Endometrial microvascular endothelial cells (primary cell): ENCODE measurements around the gene MUC5AC. TPM values are rescaled to one million over a fixed set of nuclear protein-coding genes. Genes with fewer than 3 reads are reported as not detected.
"Not testable (repeated sequence)": the region's sequence is repeated elsewhere in the genome, so short reads cannot be mapped to it uniquely, and the experiment has no call there.

Experiments used
- in situ Hi-C: cut with HindIII; loops from 2 replicates; pipeline ENCODE4 v1.10.0; 2017; ENCODE audit warnings: low sequenced_read_pairs, low pct_unique_long_range_greater_than_20kb; ENCODE audit errors: inconsistent ontology term
- total RNA-seq: library from RNA; depleted of rRNA; stranded (reverse); fragments of >200 nt; gene quantifications from one replicate; pipeline ENCODE4 v1.2.3, GENCODE V29; 2015; ENCODE audit errors: inconsistent ontology term

MUC5AC gene
- total RNA-seq, 1 donor from 2014 or later, result not detected

GRCh38 chr11:1184139-1184538 is 26.4 kb downstream of the MUC5AC start:
- in situ Hi-C loops, result not testable (repeated sequence)

DNA sequence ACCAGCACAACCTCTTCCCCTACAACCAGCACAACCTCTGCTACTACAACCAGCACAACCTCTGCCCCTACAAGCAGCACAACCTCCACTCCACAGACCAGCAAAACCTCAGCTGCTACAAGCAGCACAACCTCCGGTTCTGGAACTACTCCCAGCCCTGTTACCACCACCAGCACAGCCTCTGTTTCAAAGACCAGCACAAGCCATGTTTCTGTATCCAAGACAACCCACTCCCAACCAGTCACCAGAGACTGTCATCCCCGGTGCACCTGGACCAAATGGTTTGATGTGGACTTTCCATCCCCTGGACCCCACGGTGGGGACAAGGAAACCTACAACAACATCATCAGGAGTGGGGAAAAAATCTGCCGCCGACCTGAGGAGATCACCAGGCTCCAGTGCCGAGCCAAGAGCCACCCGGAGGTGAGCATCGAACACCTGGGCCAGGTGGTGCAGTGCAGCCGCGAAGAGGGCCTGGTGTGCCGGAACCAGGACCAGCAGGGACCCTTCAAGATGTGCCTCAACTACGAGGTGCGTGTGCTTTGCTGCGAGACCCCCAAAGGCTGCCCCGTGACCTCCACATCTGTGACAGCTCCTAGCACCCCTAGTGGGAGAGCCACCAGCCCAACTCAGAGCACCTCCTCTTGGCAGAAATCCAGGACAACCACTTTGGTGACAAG is 30.8 kb downstream of the MUC5AC start:
- in situ Hi-C loops, result not testable (repeated sequence)

GRCh38 chr11:1189816-1190215 is 32.1 kb downstream of the MUC5AC start:
- in situ Hi-C loops, result not testable (repeated sequence)

DNA sequence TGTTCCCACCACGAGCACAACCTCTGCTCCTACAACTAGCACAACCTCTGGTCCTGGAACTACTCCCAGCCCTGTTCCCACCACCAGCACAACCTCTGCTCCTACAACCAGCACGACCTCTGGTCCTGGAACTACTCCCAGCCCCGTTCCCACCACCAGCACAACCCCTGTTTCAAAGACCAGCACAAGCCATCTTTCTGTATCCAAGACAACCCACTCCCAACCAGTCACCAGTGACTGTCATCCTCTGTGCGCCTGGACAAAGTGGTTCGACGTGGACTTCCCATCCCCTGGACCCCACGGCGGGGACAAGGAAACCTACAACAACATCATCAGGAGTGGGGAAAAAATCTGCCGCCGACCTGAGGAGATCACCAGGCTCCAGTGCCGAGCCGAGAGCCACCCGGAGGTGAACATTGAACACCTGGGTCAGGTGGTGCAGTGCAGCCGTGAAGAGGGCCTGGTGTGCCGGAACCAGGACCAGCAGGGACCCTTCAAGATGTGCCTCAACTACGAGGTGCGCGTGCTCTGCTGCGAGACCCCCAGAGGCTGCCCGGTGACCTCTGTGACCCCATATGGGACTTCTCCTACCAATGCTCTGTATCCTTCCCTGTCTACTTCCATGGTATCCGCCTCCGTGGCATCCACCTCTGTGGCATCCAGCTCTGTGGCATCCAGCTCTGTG is 34.2 kb downstream of the MUC5AC start:
- in situ Hi-C loops, result not testable (repeated sequence)

- in situ Hi-C loops, result no loop called here
These were observed 35.1 kb downstream of the MUC5AC start for GRCh38 chr11:1192741-1193325.

DNA sequence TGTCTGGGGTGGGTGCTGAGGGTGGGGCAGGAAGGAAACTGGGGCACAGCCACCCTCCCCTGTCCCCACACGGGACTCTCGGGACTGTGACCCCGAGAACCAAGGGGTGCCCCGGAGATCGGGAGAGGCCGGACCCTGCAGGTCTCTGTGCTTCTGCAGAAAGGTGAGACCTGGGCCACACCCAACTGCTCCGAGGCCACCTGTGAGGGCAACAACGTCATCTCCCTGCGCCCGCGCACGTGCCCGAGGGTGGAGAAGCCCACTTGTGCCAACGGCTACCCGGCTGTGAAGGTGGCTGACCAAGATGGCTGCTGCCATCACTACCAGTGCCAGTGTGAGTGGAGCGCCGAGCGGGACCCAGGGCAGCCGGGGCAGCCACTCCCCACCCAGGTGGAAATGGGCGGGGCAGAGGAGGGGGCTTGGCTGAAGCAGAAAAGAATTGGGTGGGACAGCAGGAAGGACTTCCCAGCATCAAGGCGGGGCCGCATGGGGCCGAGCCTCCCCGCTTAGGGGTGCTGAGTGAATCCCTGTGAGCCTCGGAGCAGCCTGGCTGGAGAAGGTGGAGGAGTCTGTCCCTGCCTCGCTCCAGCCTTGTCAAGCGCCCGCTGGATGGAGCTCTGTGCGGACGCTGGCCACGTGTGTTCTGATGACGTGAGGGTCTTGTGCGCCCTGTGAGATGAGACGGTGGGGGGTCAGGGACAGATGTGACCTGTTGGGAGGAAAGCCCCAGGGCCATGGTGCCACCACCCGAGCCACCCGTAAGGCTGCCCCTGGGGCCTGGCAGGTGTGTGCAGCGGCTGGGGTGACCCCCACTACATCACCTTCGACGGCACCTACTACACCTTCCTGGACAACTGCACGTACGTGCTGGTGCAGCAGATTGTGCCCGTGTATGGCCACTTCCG is 35.8 kb downstream of the MUC5AC start:
- in situ Hi-C loops, result no loop called here

- in situ Hi-C loops, result no loop called here
These were observed 36.7 kb downstream of the MUC5AC start for GRCh38 chr11:1194231-1194976.

GRCh38 chr11:1194977-1195681 is 37.4 kb downstream of the MUC5AC start:
- in situ Hi-C loops, result no loop called here

- in situ Hi-C loops, result no loop called here
These were observed 38.1 kb downstream of the MUC5AC start for GRCh38 chr11:1195682-1196515.

- in situ Hi-C loops, result no loop called here
These were observed 39.0 kb downstream of the MUC5AC start for GRCh38 chr11:1196516-1197391.

DNA sequence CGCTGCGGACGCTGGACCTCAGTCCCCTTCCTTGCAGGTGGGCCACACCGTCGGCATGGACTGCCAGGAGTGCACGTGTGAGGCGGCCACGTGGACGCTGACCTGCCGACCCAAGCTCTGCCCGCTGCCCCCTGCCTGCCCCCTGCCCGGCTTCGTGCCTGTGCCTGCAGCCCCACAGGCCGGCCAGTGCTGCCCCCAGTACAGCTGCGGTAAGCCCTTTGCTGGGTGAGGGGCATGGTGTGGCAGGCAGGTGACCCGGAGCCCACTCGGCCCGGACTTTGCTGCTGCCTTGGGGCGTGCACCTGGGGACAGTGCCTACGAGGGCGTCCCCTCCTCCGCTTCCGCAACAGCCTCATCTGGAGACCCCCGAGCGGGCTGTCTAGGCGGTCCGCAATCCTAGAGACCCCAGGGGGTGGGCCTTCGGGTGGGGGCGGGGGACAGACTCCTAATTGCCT is 39.7 kb downstream of the MUC5AC start:
- in situ Hi-C loops, result no loop called here

GRCh38 chr11:1197886-1198560 is 40.3 kb downstream of the MUC5AC start:
- in situ Hi-C loops, result no loop called here

DNA sequence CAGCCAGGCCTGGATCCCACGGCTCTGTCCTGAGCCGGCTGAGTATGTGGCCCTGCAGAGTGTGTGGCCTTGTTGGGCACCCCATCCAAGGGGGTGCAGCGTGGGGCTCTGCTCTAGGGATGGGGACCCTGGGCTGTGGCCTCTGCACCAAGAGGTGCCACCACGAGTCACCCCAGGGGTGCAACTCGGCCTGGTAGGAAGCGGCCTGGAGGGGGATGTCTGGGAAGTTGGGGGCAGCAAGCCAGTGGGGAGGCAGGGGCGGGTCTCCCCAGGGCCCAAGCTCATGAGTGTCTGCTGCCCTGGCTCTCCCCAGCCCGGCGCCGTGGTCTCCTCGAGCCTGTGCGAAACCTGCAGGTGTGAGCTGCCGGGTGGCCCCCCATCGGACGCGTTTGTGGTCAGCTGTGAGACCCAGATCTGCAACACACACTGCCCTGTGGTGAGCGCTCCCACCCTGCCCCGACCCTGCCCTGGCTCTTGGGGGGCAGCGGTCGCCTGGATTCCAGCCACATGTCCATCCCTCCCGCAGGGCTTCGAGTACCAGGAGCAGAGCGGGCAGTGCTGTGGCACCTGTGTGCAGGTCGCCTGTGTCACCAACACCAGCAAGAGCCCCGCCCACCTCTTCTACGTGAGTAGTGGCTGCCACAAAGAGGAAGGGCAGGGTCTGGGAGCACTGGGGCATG is 40.9 kb downstream of the MUC5AC start:
- in situ Hi-C loops, result no loop called here

GRCh38 chr11:1199241-1199750 is 41.5 kb downstream of the MUC5AC start:
- in situ Hi-C loops, result no loop called here
